ENCODE measurements around the gene PACS1. TPM values are rescaled to one million over a fixed set of nuclear protein-coding genes. Genes with fewer than 3 reads are reported as not detected.

Gene PACS1
- total RNA-seq, 1 experiment from 2014 or later, result 91.8 TPM

DNA sequence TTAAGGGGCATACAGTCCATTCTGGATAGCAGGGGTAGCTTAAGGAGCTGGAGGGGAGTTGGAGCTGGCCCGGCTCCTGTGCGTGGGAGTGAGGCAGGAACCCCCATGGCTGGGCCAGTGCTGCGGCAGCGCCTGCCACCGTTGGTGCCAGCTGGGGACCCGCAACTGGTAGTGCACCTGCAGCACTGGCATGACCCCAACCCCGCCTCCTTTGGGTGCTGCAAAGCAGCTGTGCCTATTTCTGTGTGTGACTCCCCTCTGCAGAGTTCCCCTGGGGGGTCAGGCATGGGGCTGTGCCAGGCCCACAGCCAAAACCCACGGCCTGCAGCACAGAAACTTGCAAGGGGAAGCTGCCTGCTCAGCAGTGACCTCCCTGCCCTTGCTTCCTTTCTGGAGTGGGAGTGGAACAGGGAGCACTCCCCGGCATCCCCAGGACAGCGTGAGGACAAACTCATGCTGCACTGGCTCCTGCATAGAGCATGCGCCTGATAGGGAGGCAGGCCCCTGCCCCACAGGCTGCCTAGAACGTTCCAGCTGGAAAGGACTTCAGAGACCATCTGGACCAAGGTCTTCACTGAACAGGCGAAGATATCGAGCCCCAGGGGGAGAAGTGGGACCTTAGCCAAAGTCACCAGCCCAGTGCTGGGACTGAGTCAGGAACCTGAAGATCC is 172.2 kb downstream of the PACS1 start:
- H3K4me3 ChIP-seq (ENCODE audit: low read depth in 2 of 2, low read length in 2 of 2), result no peak overlapping the region
- H3K27me3 ChIP-seq (ENCODE audit: control insufficient read depth, insufficient read depth, low read length), result no peaks in the 10 kb centered on the region
- intact Hi-C loops (cut with micrococcal nuclease; ENCODE audit: unreplicated experiment), result no loop called here
- no peak for TF ChIP-seq SIN3A (IDR thresholded peaks at IDR 0.05; ENCODE audit: borderline replicate concordance, insufficient read depth, low read depth, low read length)
- TF ChIP-seq, protein P1, sequence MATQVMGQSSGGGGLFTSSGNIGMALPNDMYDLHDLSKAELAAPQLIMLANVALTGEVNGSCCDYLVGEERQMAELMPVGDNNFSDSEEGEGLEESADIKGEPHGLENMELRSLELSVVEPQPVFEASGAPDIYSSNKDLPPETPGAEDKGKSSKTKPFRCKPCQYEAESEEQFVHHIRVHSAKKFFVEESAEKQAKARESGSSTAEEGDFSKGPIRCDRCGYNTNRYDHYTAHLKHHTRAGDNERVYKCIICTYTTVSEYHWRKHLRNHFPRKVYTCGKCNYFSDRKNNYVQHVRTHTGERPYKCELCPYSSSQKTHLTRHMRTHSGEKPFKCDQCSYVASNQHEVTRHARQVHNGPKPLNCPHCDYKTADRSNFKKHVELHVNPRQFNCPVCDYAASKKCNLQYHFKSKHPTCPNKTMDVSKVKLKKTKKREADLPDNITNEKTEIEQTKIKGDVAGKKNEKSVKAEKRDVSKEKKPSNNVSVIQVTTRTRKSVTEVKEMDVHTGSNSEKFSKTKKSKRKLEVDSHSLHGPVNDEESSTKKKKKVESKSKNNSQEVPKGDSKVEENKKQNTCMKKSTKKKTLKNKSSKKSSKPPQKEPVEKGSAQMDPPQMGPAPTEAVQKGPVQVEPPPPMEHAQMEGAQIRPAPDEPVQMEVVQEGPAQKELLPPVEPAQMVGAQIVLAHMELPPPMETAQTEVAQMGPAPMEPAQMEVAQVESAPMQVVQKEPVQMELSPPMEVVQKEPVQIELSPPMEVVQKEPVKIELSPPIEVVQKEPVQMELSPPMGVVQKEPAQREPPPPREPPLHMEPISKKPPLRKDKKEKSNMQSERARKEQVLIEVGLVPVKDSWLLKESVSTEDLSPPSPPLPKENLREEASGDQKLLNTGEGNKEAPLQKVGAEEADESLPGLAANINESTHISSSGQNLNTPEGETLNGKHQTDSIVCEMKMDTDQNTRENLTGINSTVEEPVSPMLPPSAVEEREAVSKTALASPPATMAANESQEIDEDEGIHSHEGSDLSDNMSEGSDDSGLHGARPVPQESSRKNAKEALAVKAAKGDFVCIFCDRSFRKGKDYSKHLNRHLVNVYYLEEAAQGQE (IDR thresholded peaks at IDR 0.05; ENCODE audit: insufficient read depth in 1 of 2, low read depth in 2 of 2, low read length in 1 of 2), result no peak
- no peak for TF ChIP-seq TCF7L2 (IDR thresholded peaks at IDR 0.05; ENCODE audit: low read depth, low read length)
- TF ChIP-seq, protein P2, sequence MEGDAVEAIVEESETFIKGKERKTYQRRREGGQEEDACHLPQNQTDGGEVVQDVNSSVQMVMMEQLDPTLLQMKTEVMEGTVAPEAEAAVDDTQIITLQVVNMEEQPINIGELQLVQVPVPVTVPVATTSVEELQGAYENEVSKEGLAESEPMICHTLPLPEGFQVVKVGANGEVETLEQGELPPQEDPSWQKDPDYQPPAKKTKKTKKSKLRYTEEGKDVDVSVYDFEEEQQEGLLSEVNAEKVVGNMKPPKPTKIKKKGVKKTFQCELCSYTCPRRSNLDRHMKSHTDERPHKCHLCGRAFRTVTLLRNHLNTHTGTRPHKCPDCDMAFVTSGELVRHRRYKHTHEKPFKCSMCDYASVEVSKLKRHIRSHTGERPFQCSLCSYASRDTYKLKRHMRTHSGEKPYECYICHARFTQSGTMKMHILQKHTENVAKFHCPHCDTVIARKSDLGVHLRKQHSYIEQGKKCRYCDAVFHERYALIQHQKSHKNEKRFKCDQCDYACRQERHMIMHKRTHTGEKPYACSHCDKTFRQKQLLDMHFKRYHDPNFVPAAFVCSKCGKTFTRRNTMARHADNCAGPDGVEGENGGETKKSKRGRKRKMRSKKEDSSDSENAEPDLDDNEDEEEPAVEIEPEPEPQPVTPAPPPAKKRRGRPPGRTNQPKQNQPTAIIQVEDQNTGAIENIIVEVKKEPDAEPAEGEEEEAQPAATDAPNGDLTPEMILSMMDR (IDR thresholded peaks at IDR 0.05), result no peak
- no peak for TF ChIP-seq POLR2AphosphoS5 (IDR thresholded peaks at IDR 0.05; ENCODE audit: low read depth, low read length)
- ChIA-PET POLR2A (interaction anchor here (0.6 kb wide), 1 partner anchor 16 kb away, joined by 5 read pairs; no protein-coding TSS in a partner anchor), CTCF (interaction anchor here (0.6 kb wide), 2 partner anchors 15 to 170 kb away, joined by 3 to 4 read pairs; no protein-coding TSS in a partner anchor)
- H3K36me3 ChIP-seq (ENCODE audit: control insufficient read depth, insufficient read depth, low read length), result no peaks in the 10 kb centered on the region; the same call in 1 of the 2 replicates
- in situ Hi-C loops (cut with HindIII; ENCODE audit: low pct_unique_long_range_greater_than_20kb, low sequenced_read_pairs), result no loop called here
- DNase-seq (ENCODE audit: low read depth, low spot score) (no peak), ATAC-seq (no peak)
- BruUV-seq (replicated peaks), result no TSS peak
- no peaks in the 10 kb centered on the region for H3K9me3 ChIP-seq (ENCODE audit: control insufficient read depth, insufficient read depth, low read depth, low read length)
- no peaks in the 10 kb centered on the region for H3K4me1 ChIP-seq (ENCODE audit: control insufficient read depth, insufficient read depth, low read length)
- H3K27ac ChIP-seq (ENCODE audit: low read length), result no peak overlapping the region

- Histone ChIP-seq H3K4me1 (ENCODE audit: control insufficient read depth, insufficient read depth, low read length) (no peaks in the 10 kb centered on the region), H3K27me3 (ENCODE audit: control insufficient read depth, insufficient read depth, low read length) (no peaks in the 10 kb centered on the region), H3K27ac (ENCODE audit: low read length) (no peak overlapping the region), H3K9me3 (ENCODE audit: control insufficient read depth, insufficient read depth, low read depth, low read length) (no peaks in the 10 kb centered on the region), H3K4me3 (ENCODE audit: low read depth in 2 of 2, low read length in 2 of 2) (no peak overlapping the region), H3K36me3 (ENCODE audit: control insufficient read depth, insufficient read depth, low read length) (no peaks in the 10 kb centered on the region; the same call in 1 of the 2 replicates)
- POLR2A ChIA-PET, result no interaction called here
- BruUV-seq (replicated peaks), result TSS peak; percentile 65
- no peak for DNase-seq (ENCODE audit: low read depth, low spot score)
- CTCF ChIA-PET, result no interaction called here
- TF ChIP-seq SIN3A (IDR thresholded peaks at IDR 0.05; ENCODE audit: borderline replicate concordance, insufficient read depth, low read depth, low read length) (no peak), TCF7L2 (IDR thresholded peaks at IDR 0.05; ENCODE audit: low read depth, low read length) (no peak), POLR2AphosphoS5 (IDR thresholded peaks at IDR 0.05; ENCODE audit: low read depth, low read length) (no peak)
- TF ChIP-seq, protein P2 (IDR thresholded peaks at IDR 0.05), result no peak
- TF ChIP-seq, protein P1 (IDR thresholded peaks at IDR 0.05; ENCODE audit: insufficient read depth in 1 of 2, low read depth in 2 of 2, low read length in 1 of 2), result no peak
- no peak for ATAC-seq
- intact Hi-C loops (cut with micrococcal nuclease; ENCODE audit: unreplicated experiment) (no loop called here), in situ Hi-C loops (cut with HindIII; ENCODE audit: low pct_unique_long_range_greater_than_20kb, low sequenced_read_pairs) (no loop called here)
Observed at GRCh38 chr11:66243782-66244535, 173.9 kb downstream of the PACS1 start.

Measured in Panc1 (cell line).